ENCODE results near the gene S100P. TPM values are rescaled to one million over a fixed set of nuclear protein-coding genes. Genes with fewer than 3 reads are reported as not detected.

The S100P gene
- total RNA-seq = 1 to 10 TPM in 1 of 2 donors, not detected in 1; 1.2 TPM

DNA sequence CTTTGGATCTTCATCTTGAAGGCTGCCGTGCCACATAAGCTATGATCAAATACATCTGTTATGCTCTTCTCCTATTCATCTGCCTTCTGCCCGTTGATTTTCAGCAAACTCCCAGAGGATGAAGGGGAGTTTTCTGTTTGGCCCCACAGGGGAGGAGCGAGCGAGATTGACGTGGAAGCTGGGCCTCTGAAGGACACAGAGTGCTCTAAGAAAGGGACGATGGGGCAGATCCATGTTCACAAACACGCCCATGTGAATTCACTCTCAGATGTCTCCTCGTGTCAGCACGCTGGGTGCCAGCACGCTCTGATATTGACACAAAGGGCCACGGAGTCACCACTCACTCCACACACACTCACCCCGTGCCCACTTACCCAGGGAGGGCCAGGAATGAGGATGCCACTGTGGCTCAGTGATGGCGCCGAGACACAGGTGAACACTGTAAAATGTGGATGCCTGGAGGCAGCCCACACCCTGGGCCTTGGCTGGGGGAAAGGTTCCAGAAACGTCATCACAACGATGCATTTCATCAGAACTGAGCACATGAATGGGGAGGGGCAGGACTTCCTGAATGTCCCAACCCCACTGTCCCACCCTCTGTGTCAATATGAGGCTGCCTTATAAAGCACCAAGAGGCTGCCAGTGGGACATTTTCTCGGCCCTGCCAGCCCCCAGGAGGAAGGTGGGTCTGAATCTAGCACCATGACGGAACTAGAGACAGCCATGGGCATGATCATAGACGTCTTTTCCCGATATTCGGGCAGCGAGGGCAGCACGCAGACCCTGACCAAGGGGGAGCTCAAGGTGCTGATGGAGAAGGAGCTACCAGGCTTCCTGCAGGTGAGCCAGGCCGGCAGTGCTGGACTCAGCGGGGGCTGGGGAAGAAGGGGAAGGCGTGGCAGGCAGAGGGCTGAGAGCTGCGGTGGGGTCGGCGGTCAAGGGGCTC lies at the start of gene S100P:
Gene S100P (plus strand): TSS at position 648 of the 946 bp plus-strand sequence. CDS start 55 bp downstream, at position 703.
- Histone ChIP-seq H3K4me1 (ENCODE audit: control insufficient read depth in 1 of 2, low read depth in 2 of 2) (peaks cover 0 to 16% of the 10 kb centered on the region in 2 donors), H3K36me3 (no peaks in the 10 kb centered on the region), H3K9me3 (no peaks in the 10 kb centered on the region), H3K27me3 (replicated peaks; ENCODE audit: insufficient read depth) (no peaks in the 10 kb centered on the region), H3K27ac (no peak within 1 kb of the TSS), H3K4me3 (no peak within 1 kb of the TSS)
- ATAC-seq (ENCODE audit: insufficient number of reproducible peaks, low FRiP score, low read depth) = no peak
- DNase-seq (ENCODE audit: low spot score) = no peak
- TF ChIP-seq, protein P1, sequence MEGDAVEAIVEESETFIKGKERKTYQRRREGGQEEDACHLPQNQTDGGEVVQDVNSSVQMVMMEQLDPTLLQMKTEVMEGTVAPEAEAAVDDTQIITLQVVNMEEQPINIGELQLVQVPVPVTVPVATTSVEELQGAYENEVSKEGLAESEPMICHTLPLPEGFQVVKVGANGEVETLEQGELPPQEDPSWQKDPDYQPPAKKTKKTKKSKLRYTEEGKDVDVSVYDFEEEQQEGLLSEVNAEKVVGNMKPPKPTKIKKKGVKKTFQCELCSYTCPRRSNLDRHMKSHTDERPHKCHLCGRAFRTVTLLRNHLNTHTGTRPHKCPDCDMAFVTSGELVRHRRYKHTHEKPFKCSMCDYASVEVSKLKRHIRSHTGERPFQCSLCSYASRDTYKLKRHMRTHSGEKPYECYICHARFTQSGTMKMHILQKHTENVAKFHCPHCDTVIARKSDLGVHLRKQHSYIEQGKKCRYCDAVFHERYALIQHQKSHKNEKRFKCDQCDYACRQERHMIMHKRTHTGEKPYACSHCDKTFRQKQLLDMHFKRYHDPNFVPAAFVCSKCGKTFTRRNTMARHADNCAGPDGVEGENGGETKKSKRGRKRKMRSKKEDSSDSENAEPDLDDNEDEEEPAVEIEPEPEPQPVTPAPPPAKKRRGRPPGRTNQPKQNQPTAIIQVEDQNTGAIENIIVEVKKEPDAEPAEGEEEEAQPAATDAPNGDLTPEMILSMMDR (IDR thresholded peaks at IDR 0.05) = no peak

DNA sequence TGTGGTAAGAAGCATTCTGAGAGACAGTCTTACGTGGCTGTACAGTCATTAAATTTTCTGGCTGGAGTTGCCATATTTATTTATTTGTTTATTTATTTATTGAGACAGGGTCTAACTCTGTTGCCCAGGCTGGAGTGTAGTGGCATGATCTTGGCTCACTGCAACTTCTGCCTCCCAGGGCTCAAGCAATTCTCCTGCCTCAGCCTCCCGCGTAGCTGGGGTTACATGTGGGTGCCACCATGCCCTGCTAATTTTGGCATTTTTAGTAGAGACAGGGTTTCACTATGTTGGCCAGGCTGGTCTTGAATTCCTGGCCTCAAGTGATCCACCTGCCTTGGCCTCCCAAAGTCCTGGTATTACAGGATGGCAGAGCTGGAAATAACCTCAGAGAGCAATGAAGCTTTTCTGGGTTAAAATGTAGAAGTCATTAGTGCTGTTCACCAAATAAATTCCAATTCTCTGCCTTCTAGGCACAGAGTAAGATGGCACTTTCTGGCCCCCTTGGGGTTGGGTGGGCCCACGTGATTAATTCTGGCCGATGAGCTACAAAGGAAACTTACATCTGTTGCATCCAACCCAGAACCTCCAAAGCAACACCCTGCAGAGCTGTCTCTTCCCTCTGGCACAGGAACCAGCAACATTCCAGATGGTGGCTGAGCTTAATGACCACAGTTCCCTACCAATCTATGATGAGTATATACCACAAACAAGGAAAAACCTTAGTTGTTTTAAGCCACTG lies 48.7 kb upstream of the S100P start:
- no peaks in the 10 kb centered on the region for H3K9me3 ChIP-seq
- peaks cover 14 to 26% of the 10 kb centered on the region in 2 donors for H3K4me1 ChIP-seq (ENCODE audit: control insufficient read depth in 1 of 2, low read depth in 2 of 2)
- DNase-seq (ENCODE audit: low spot score) = no peak
- peaks cover 5% of the 10 kb centered on the region for H3K36me3 ChIP-seq
- H3K27ac ChIP-seq = no peak overlapping the region
- H3K4me3 ChIP-seq = no peak overlapping the region
- TF ChIP-seq, protein P1 (IDR thresholded peaks at IDR 0.05) = no peak
- no peak for ATAC-seq (ENCODE audit: insufficient number of reproducible peaks, low FRiP score, low read depth)
- H3K27me3 ChIP-seq (replicated peaks; ENCODE audit: insufficient read depth) = no peaks in the 10 kb centered on the region

- H3K27me3 ChIP-seq (replicated peaks; ENCODE audit: insufficient read depth) = no peaks in the 10 kb centered on the region
- no peak overlapping the region for H3K4me3 ChIP-seq
- H3K27ac ChIP-seq = no peak overlapping the region
- ATAC-seq (ENCODE audit: insufficient number of reproducible peaks, low FRiP score, low read depth) (no peak), DNase-seq (ENCODE audit: low spot score) (no peak)
- H3K36me3 ChIP-seq = peaks cover 5% of the 10 kb centered on the region
- H3K4me1 ChIP-seq (ENCODE audit: control insufficient read depth in 1 of 2, low read depth in 2 of 2) = peaks cover 11 to 19% of the 10 kb centered on the region in 2 donors
- TF ChIP-seq, protein P1 (IDR thresholded peaks at IDR 0.05) = no peak
- H3K9me3 ChIP-seq = no peaks in the 10 kb centered on the region
These were observed 46.5 kb upstream of the S100P start for GRCh38 chr4:6647169-6647568.

GRCh38 chr4:6647582-6648230 lies 46.0 kb upstream of the S100P start:
- peaks cover 5 to 14% of the 10 kb centered on the region in 2 donors for H3K4me1 ChIP-seq (ENCODE audit: control insufficient read depth in 1 of 2, low read depth in 2 of 2)
- no peak overlapping the region for H3K4me3 ChIP-seq
- DNase-seq (ENCODE audit: low spot score) (no peak), ATAC-seq (ENCODE audit: insufficient number of reproducible peaks, low FRiP score, low read depth) (no peak)
- TF ChIP-seq, protein P1 (IDR thresholded peaks at IDR 0.05) = no peak
- peaks cover 4% of the 10 kb centered on the region for H3K36me3 ChIP-seq
- no peak overlapping the region for H3K27ac ChIP-seq
- H3K27me3 ChIP-seq (replicated peaks; ENCODE audit: insufficient read depth) = no peaks in the 10 kb centered on the region
- no peaks in the 10 kb centered on the region for H3K9me3 ChIP-seq
